Measurements from ENCODE around the gene SLC4A1AP. TPM values are rescaled to one million over a fixed set of nuclear protein-coding genes. Genes with fewer than 3 reads are reported as not detected.
A peak's percentile ranks its signal among the peaks of the same experiment; 100 is the strongest.

SLC4A1AP gene
- total and polyA plus RNA-seq, 2 experiments from 2014 or later = 24.3 to 29.2 TPM

DNA sequence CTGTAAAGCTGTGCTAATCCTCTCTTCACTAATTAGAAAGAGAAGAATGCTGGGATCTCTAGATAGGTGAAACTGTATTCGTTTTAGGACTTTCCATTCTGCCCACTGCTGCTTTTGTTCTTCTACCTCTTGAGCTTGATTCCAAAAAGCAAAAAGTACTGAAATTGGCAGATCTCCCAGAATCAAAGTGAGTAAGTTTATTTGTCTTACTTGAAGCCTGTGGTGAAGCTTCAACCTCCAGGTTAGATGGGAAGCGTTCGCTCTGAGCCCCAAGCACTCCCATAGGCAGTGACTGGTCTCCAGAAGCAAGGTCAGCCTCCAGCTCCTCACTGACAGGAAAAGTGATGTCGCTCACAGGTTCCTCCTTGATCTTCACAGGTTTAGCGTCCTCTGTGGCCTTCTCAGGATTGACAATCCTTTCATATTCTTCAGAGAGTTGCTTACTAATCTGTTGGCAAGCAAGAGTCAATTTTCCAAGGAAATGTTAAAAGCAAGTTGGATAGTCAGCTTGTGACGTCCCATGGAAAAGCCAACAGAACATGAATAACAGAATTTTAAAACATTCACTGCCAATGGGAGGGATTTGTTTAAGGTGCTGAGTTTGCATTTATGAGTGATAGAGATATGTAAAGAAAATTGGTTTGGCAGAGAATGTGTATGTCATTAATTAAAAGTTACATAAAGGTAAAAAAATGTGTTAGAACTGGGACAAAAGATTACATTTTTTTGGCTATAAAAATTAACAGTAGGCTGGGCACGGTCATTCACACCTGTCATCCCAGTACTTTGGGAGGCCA lies 8.3 kb upstream of the SLC4A1AP start:
- Histone ChIP-seq H3F3A (replicated peaks; ENCODE audit: low read depth) (no peaks in the 10 kb centered on the region), H3K4me1 (ENCODE audit: insufficient read depth) (no peaks in the 10 kb centered on the region), H3K27ac (ENCODE audit: low read depth) (no peak overlapping the region; the same call in 1 of the 2 replicates), H3K9me2 (ENCODE audit: insufficient read depth) (no peaks in the 10 kb centered on the region), H3K79me2 (replicated peaks; ENCODE audit: insufficient read depth) (no peaks in the 10 kb centered on the region), H4K20me1 (replicated peaks; ENCODE audit: insufficient read depth) (peaks cover 3% of the 10 kb centered on the region; the same call in 1 of the 2 replicates), H3K36me3 (ENCODE audit: insufficient read depth) (peaks cover 20% of the 10 kb centered on the region), H3K4me3 (no peak overlapping the region), H3K4me2 (no peak overlapping the region), H2AFZ (no peak overlapping the region), H3K27me3 (ENCODE audit: insufficient read depth) (no peaks in the 10 kb centered on the region)
- Mint-ChIP-seq H3K27me3 (ENCODE audit: insufficient read depth, low read depth, poor library complexity) (peaks cover 2% of the 10 kb centered on the region), H3K9me3 (no peaks in the 10 kb centered on the region), H3K4me3 (no peak overlapping the region), H3K4me1 (no peaks in the 10 kb centered on the region), H3K27ac (no peak overlapping the region; the same call in 1 of the 2 replicates), H3K36me3 (ENCODE audit: low read depth) (peaks cover 53% of the 10 kb centered on the region)
- no peak for TF ChIP-seq ZNF331 (CRISPR knock-in tag; IDR thresholded peaks at IDR 0.05; ENCODE audit: low read depth)
- TF ChIP-seq, protein P1, sequence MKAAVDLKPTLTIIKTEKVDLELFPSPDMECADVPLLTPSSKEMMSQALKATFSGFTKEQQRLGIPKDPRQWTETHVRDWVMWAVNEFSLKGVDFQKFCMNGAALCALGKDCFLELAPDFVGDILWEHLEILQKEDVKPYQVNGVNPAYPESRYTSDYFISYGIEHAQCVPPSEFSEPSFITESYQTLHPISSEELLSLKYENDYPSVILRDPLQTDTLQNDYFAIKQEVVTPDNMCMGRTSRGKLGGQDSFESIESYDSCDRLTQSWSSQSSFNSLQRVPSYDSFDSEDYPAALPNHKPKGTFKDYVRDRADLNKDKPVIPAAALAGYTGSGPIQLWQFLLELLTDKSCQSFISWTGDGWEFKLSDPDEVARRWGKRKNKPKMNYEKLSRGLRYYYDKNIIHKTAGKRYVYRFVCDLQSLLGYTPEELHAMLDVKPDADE (IDR thresholded peaks at IDR 0.05) = no peak
- TF ChIP-seq, protein P2, sequence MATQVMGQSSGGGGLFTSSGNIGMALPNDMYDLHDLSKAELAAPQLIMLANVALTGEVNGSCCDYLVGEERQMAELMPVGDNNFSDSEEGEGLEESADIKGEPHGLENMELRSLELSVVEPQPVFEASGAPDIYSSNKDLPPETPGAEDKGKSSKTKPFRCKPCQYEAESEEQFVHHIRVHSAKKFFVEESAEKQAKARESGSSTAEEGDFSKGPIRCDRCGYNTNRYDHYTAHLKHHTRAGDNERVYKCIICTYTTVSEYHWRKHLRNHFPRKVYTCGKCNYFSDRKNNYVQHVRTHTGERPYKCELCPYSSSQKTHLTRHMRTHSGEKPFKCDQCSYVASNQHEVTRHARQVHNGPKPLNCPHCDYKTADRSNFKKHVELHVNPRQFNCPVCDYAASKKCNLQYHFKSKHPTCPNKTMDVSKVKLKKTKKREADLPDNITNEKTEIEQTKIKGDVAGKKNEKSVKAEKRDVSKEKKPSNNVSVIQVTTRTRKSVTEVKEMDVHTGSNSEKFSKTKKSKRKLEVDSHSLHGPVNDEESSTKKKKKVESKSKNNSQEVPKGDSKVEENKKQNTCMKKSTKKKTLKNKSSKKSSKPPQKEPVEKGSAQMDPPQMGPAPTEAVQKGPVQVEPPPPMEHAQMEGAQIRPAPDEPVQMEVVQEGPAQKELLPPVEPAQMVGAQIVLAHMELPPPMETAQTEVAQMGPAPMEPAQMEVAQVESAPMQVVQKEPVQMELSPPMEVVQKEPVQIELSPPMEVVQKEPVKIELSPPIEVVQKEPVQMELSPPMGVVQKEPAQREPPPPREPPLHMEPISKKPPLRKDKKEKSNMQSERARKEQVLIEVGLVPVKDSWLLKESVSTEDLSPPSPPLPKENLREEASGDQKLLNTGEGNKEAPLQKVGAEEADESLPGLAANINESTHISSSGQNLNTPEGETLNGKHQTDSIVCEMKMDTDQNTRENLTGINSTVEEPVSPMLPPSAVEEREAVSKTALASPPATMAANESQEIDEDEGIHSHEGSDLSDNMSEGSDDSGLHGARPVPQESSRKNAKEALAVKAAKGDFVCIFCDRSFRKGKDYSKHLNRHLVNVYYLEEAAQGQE (IDR thresholded peaks at IDR 0.05; ENCODE audit: unreplicated experiment) = no peak
- no peak for TF ChIP-seq EZH2 (IDR thresholded peaks at IDR 0.05; ENCODE audit: low read depth, unreplicated experiment)
- TF ChIP-seq, protein P3, sequence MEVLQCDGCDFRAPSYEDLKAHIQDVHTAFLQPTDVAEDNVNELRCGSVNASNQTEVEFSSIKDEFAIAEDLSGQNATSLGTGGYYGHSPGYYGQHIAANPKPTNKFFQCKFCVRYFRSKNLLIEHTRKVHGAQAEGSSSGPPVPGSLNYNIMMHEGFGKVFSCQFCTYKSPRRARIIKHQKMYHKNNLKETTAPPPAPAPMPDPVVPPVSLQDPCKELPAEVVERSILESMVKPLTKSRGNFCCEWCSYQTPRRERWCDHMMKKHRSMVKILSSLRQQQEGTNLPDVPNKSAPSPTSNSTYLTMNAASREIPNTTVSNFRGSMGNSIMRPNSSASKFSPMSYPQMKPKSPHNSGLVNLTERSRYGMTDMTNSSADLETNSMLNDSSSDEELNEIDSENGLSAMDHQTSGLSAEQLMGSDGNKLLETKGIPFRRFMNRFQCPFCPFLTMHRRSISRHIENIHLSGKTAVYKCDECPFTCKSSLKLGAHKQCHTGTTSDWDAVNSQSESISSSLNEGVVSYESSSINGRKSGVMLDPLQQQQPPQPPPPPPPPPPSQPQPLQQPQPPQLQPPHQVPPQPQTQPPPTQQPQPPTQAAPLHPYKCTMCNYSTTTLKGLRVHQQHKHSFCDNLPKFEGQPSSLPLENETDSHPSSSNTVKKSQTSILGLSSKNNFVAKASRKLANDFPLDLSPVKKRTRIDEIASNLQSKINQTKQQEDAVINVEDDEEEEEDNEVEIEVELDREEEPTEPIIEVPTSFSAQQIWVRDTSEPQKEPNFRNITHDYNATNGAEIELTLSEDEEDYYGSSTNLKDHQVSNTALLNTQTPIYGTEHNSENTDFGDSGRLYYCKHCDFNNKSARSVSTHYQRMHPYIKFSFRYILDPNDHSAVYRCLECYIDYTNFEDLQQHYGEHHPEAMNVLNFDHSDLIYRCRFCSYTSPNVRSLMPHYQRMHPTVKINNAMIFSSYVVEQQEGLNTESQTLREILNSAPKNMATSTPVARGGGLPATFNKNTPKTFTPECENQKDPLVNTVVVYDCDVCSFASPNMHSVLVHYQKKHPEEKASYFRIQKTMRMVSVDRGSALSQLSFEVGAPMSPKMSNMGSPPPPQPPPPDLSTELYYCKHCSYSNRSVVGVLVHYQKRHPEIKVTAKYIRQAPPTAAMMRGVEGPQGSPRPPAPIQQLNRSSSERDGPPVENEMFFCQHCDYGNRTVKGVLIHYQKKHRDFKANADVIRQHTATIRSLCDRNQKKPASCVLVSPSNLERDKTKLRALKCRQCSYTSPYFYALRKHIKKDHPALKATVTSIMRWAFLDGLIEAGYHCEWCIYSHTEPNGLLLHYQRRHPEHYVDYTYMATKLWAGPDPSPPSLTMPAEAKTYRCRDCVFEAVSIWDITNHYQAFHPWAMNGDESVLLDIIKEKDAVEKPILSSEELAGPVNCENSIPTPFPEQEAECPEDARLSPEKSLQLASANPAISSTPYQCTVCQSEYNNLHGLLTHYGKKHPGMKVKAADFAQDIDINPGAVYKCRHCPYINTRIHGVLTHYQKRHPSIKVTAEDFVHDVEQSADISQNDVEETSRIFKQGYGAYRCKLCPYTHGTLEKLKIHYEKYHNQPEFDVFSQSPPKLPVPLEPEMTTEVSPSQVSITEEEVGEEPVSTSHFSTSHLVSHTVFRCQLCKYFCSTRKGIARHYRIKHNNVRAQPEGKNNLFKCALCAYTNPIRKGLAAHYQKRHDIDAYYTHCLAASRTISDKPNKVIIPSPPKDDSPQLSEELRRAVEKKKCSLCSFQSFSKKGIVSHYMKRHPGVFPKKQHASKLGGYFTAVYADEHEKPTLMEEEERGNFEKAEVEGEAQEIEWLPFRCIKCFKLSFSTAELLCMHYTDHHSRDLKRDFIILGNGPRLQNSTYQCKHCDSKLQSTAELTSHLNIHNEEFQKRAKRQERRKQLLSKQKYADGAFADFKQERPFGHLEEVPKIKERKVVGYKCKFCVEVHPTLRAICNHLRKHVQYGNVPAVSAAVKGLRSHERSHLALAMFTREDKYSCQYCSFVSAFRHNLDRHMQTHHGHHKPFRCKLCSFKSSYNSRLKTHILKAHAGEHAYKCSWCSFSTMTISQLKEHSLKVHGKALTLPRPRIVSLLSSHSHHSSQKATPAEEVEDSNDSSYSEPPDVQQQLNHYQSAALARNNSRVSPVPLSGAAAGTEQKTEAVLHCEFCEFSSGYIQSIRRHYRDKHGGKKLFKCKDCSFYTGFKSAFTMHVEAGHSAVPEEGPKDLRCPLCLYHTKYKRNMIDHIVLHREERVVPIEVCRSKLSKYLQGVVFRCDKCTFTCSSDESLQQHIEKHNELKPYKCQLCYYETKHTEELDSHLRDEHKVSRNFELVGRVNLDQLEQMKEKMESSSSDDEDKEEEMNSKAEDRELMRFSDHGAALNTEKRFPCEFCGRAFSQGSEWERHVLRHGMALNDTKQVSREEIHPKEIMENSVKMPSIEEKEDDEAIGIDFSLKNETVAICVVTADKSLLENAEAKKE (CRISPR knock-in tag; IDR thresholded peaks at IDR 0.05) = no peak
- TF ChIP-seq STAT1 (IDR thresholded peaks at IDR 0.05; ENCODE audit: unreplicated experiment) = no peak
- no peak for TF ChIP-seq EZH2phosphoT487 (IDR thresholded peaks at IDR 0.05; ENCODE audit: unreplicated experiment)
- TF ChIP-seq POLR2AphosphoS5 (IDR thresholded peaks at IDR 0.05; ENCODE audit: low read depth) = no peak
- TF ChIP-seq NANOG (IDR thresholded peaks at IDR 0.05; ENCODE audit: borderline replicate concordance) = no peak
- TF ChIP-seq, protein P4, sequence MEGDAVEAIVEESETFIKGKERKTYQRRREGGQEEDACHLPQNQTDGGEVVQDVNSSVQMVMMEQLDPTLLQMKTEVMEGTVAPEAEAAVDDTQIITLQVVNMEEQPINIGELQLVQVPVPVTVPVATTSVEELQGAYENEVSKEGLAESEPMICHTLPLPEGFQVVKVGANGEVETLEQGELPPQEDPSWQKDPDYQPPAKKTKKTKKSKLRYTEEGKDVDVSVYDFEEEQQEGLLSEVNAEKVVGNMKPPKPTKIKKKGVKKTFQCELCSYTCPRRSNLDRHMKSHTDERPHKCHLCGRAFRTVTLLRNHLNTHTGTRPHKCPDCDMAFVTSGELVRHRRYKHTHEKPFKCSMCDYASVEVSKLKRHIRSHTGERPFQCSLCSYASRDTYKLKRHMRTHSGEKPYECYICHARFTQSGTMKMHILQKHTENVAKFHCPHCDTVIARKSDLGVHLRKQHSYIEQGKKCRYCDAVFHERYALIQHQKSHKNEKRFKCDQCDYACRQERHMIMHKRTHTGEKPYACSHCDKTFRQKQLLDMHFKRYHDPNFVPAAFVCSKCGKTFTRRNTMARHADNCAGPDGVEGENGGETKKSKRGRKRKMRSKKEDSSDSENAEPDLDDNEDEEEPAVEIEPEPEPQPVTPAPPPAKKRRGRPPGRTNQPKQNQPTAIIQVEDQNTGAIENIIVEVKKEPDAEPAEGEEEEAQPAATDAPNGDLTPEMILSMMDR (conservative IDR thresholded peaks at IDR 0.05; ENCODE audit: low read depth in 2 of 2) = no peak
- no peak for TF ChIP-seq ZNF114 (CRISPR knock-in tag; IDR thresholded peaks at IDR 0.05)
- TF ChIP-seq CREB1 (CRISPR knock-in tag; IDR thresholded peaks at IDR 0.05; ENCODE audit: low read depth) = no peak
- DNase-seq (ENCODE audit: low spot score) (peak; percentile 11), ATAC-seq (peak; percentile 34)

All from GM23338 (cell line).